GM12878 (cell line): Measurements from ENCODE around the gene ROBO1. TPM values are rescaled to one million over a fixed set of nuclear protein-coding genes. Genes with fewer than 3 reads are reported as not detected.

Source experiments
- ATAC-seq: fragments of 200-7000 bp; cut with Tn5 transposase; 3 replicates; pipeline ENCODE4 v1.9.1; 2020; ENCODE audit warnings: mild to moderate bottlenecking, moderate library complexity
- BruUV-seq: library from RNA; stranded (reverse); fragments of 400-500 nt; replicated peaks from 2 replicates; lab custom pipeline; 2021; lab: Mats Ljungman, UMichigan
- CTCF ChIA-PET: fragments of 300-600 bp; sonication (Branson Sonifier 250); formaldehyde crosslinking; extraction: SDS; loops from one replicate; lab custom pipeline; 2021; ENCODE audit warnings: inconsistent platforms; lab: Yijun Ruan, JAX
- POLR2A ChIA-PET: fragments of 350-600 bp; formaldehyde crosslinking; extraction: SDS; loops from one replicate; lab custom pipeline; 2021; ENCODE audit warnings: inconsistent platforms; lab: Charles Lee
- RAD21 ChIA-PET: fragments of 300-600 bp; sonication (Branson Sonifier 250); formaldehyde crosslinking; loops from one replicate; lab custom pipeline; 2023; ENCODE audit warnings: antibody characterized with exemption; ENCODE audit not compliant: unreplicated experiment; lab: Charles Lee
- SMC1A ChIA-PET: fragments of 300-600 bp; sonication (Branson Sonifier 250); formaldehyde crosslinking; loops from one replicate; lab custom pipeline; 2023; ENCODE audit not compliant: unreplicated experiment, uncharacterized antibody; lab: Charles Lee
- DNase-seq: peaks from one replicate; pipeline ENCODE4 v3.0.0-alpha.2; 2011; ENCODE audit warnings: low read depth, low spot score
- FAIRE-seq: peaks from 3 replicates; lab custom pipeline; 2011; peaks lifted over from hg19 to GRCh38; lab: Jason Lieb, UNC
- H2AFZ ChIP-seq: 2 replicates; pipeline ENCODE4 v1.6.0; 2011; ENCODE audit warnings: low read depth, low read length, control low read depth; ENCODE audit not compliant: control insufficient read depth
- H3K27ac ChIP-seq: 2 replicates; pipeline ENCODE4 v1.5.1; 2011; ENCODE audit warnings: control low read depth; ENCODE audit not compliant: control insufficient read depth, insufficient read depth
- H3K27me3 ChIP-seq, 2 experiments: replicated peaks in 1 of 2; 2 replicates each; pipeline versions ENCODE4 v1.6.0 to v1.6.1; 2011; ENCODE audit warnings: low read length in 1 of 2; ENCODE audit not compliant: control insufficient read depth in 2 of 2, insufficient read depth in 2 of 2
- H3K36me3 ChIP-seq, 2 experiments: 2 replicates each; pipeline ENCODE4 v1.5.1; 2011; ENCODE audit warnings: low read length in 1 of 2; ENCODE audit not compliant: control insufficient read depth in 2 of 2, insufficient read depth in 2 of 2
- H3K4me1 ChIP-seq: 2 replicates; pipeline ENCODE4 v1.6.1; 2011; ENCODE audit warnings: mild to moderate bottlenecking, low read length, moderate library complexity, mixed read lengths; ENCODE audit not compliant: control insufficient read depth, insufficient read depth
- H3K4me2 ChIP-seq: 2 replicates; pipeline ENCODE4 v1.6.0; 2011; ENCODE audit warnings: control low read depth; ENCODE audit not compliant: control insufficient read depth, insufficient read depth
- H3K4me3 ChIP-seq: fragments of 200-600 bp; sonication (generic); 2 replicates; pipeline ENCODE4 v1.5.1; 2016
- H3K79me2 ChIP-seq: 2 replicates; pipeline ENCODE4 v1.6.0; 2011; ENCODE audit warnings: low read length; ENCODE audit not compliant: control insufficient read depth, insufficient read depth
- H3K9ac ChIP-seq: 2 replicates; pipeline ENCODE4 v1.8.0; 2011; ENCODE audit warnings: low read length, control low read depth, mixed read lengths; ENCODE audit not compliant: control insufficient read depth, insufficient read depth
- H3K9me3 ChIP-seq: replicated peaks from 3 replicates; pipeline ENCODE4 v1.5.1; 2011; ENCODE audit warnings: mild to moderate bottlenecking, low read length; ENCODE audit not compliant: control insufficient read depth, insufficient read depth
- H4K20me1 ChIP-seq: 2 replicates; pipeline ENCODE4 v1.6.0; 2011; ENCODE audit not compliant: control insufficient read depth, insufficient read depth
- CREB1 ChIP-seq: IDR thresholded peaks from 2 replicates; pipeline ENCODE4 v1.6.1; 2012; ENCODE audit warnings: low read depth, mild to moderate bottlenecking, inconsistent platforms
- FOXM1 ChIP-seq: IDR thresholded peaks from 2 replicates; pipeline ENCODE4 v1.6.1; 2012; ENCODE audit warnings: low read depth, mild to moderate bottlenecking, inconsistent platforms, low read length, moderate library complexity
- JUNB ChIP-seq: IDR thresholded peaks from 2 replicates; pipeline ENCODE4 v1.6.1; 2016; ENCODE audit warnings: antibody characterized with exemption, mild to moderate bottlenecking
- MAX ChIP-seq: IDR thresholded peaks from 2 replicates; pipeline ENCODE4 v1.6.1; 2012; ENCODE audit warnings: low read depth, low read length, improper control_type of control experiment
- MXI1 ChIP-seq: fragments of 150-350 bp; IDR thresholded peaks from 2 replicates; pipeline ENCODE4 v1.6.1; 2011; ENCODE audit warnings: low read depth, mild to moderate bottlenecking, inconsistent platforms, low read length, improper control_type of control experiment
- NFXL1 ChIP-seq: fragments of 450-650 bp; IDR thresholded peaks from 2 replicates; pipeline ENCODE4 v1.6.1; 2017; ENCODE audit warnings: antibody characterized with exemption, mild to moderate bottlenecking, borderline replicate concordance
- PAX5 ChIP-seq: IDR thresholded peaks from 2 replicates; pipeline ENCODE4 v1.6.1; 2011; ENCODE audit warnings: low read depth, low read length, borderline replicate concordance
- PAX8 ChIP-seq: fragments of 450-650 bp; IDR thresholded peaks from 2 replicates; pipeline ENCODE4 v1.6.1; 2017; ENCODE audit warnings: mild to moderate bottlenecking, moderate library complexity
- PKNOX1 ChIP-seq: fragments of 450-650 bp; IDR thresholded peaks from 2 replicates; pipeline ENCODE4 v1.6.1; 2016; ENCODE audit warnings: mild to moderate bottlenecking
- RCOR1 ChIP-seq: conservative IDR thresholded peaks from 2 replicates; pipeline ENCODE4 v1.6.1; 2012; ENCODE audit warnings: low read depth, low read length, improper control_type of control experiment
- YY1 ChIP-seq: IDR thresholded peaks from 2 replicates; pipeline ENCODE4 v1.6.1; 2011; ENCODE audit warnings: low read depth, mild to moderate bottlenecking, low read length
- ZBED1 ChIP-seq: IDR thresholded peaks from 2 replicates; pipeline ENCODE4 v1.6.1; 2016; ENCODE audit warnings: borderline replicate concordance
- WGBS: methylation state at CpG from one replicate; pipeline ENCODE4 v1.1.6; 2016; ENCODE audit warnings: low lambda C conversion rate; ENCODE audit not compliant: insufficient replicate concordance, insufficient coverage; ENCODE audit errors: missing lambda C conversion rate; 5-methylcytosine and 5-hydroxymethylcytosine counted together
- in situ Hi-C: fragments of 300-500 bp; cut with MboI; formaldehyde crosslinking; loops from 9 replicates; pipeline ENCODE4 v1.14.3; 2018; ENCODE audit warnings: mixed read lengths
- intact Hi-C: fragments of 100-400 bp; cut with micrococcal nuclease; formaldehyde crosslinking; loops from one replicate; pipeline ENCODE4 v1.14.2; 2022; ENCODE audit not compliant: unreplicated experiment
- polyA plus RNA-seq, 11 experiments: library from polyadenylated mRNA; depleted of rRNA in 4 of 11; unstranded in 6 of 11; stranded (reverse) in 5 of 11; fragments of >200 nt; fragmentation: Nextera tagmentation in 4 of 11; fragmentation: Illumina TruSeq in 1 of 11; extraction: Ambion mirVana in 4 of 11; extraction: Trizol in 1 of 11; gene quantifications; 1 replicate in 1 of 11; 2 replicates in 10 of 11; pipeline versions ENCODE4 v1.2.1 to v1.2.3, GENCODE V29; 2011 to 2016; ENCODE audit warnings: inconsistent platforms in 2 of 11, missing spikeins in 2 of 11, low read depth in 1 of 11
- total RNA-seq, 4 experiments: library from RNA; depleted of rRNA in 3 of 4; stranded (reverse); fragments of >200 nt in 3 of 4; fragmentation: Illumina TruSeq in 1 of 4; extraction: Trizol in 1 of 4; gene quantifications; 2 replicates each; pipeline versions ENCODE4 v1.2.1 to v1.2.3, GENCODE V29; 2013 to 2021

Gene ROBO1
- total and polyA plus RNA-seq, 10 of the 15 experiments (the other 5 are each of a cell fraction or from before 2014, with no cell fraction given) = 0.29 to 46.5 (median 1.2) TPM

- H3K9me3 ChIP-seq = no peaks in the 10 kb centered on the region
- H3K79me2 ChIP-seq = no peaks in the 10 kb centered on the region
- no TSS peak for BruUV-seq
- TF ChIP-seq NFXL1 (no peak), YY1 (no peak)
- H2AFZ ChIP-seq = no peak overlapping the region
- DNase-seq (no peak), ATAC-seq (no peak), FAIRE-seq (no peak)
- H4K20me1 ChIP-seq = no peaks in the 10 kb centered on the region
- no peak overlapping the region for H3K9ac ChIP-seq
- H3K36me3 ChIP-seq = no peaks in the 10 kb centered on the region
- no peaks in the 10 kb centered on the region for H3K27me3 ChIP-seq
- no peak overlapping the region for H3K4me2 ChIP-seq
- H3K4me1 ChIP-seq = no peaks in the 10 kb centered on the region
- intact Hi-C loops = no loop called here
- H3K27ac ChIP-seq = no peak overlapping the region
- SMC1A ChIA-PET = no interaction called here
- POLR2A ChIA-PET = no interaction called here
- H3K4me3 ChIP-seq = no peak overlapping the region
- RAD21 ChIA-PET = no interaction called here
- 0% methylated on average over 1 of the region's 1 CpG for WGBS
- CTCF ChIA-PET = no interaction called here
- in situ Hi-C loops = no loop called here
Measured at GRCh38 chr3:79257791-79258190, 510.0 kb downstream of the ROBO1 start.

GRCh38 chr3:79255702-79256101, 512.1 kb downstream of the ROBO1 start:
- SMC1A ChIA-PET = interaction anchor here (1.2 kb wide), 1 partner anchor 14 kb away, joined by 3 read pairs; no protein-coding TSS in a partner anchor
- no peaks in the 10 kb centered on the region for H3K9me3 ChIP-seq
- 26% methylated on average over 2 of the region's 2 CpGs for WGBS
- in situ Hi-C loops (no loop called here), intact Hi-C loops (no loop called here)
- no TSS peak for BruUV-seq
- H3K27me3 ChIP-seq = no peaks in the 10 kb centered on the region
- H3K4me1 ChIP-seq = no peaks in the 10 kb centered on the region
- CTCF ChIA-PET = interaction anchor here (1.2 kb wide), 1 partner anchor 11 kb away, joined by 3 read pairs; no protein-coding TSS in a partner anchor
- ATAC-seq (no peak), FAIRE-seq (no peak), DNase-seq (no peak)
- no peaks in the 10 kb centered on the region for H3K79me2 ChIP-seq
- H4K20me1 ChIP-seq = no peaks in the 10 kb centered on the region
- no peak overlapping the region for H3K4me2 ChIP-seq
- no peak overlapping the region for H3K4me3 ChIP-seq
- POLR2A ChIA-PET = no interaction called here
- H3K9ac ChIP-seq = no peak overlapping the region
- no peaks in the 10 kb centered on the region for H3K36me3 ChIP-seq
- RAD21 ChIA-PET = interaction anchor here (1.3 kb wide), 1 partner anchor 106 kb away, joined by 4 read pairs; no protein-coding TSS in a partner anchor
- H2AFZ ChIP-seq = no peak overlapping the region
- TF ChIP-seq ZBED1 (no peak), PAX5 (no peak), PAX8 (no peak), RCOR1 (no peak), MXI1 (no peak), FOXM1 (no peak), PKNOX1 (no peak), JUNB (no peak), CREB1 (no peak), MAX (no peak)
- H3K27ac ChIP-seq = no peak overlapping the region
